Activated CD8-positive, alpha-beta memory T cell treated with anti-CD3 and anti-CD28 coated beads, Interleukin-2, amount 50 U/mL, for 48 hours (primary cell): Measurements from ENCODE around the gene PTTG1IP.

Source experiments
- DNase-seq: peaks from one replicate; pipeline ENCODE4 v3.0.0-alpha.2; 2020

Gene PTTG1IP

GRCh38 chr21:44817914-44818639, 55.4 kb downstream of the PTTG1IP start, which contains the start of gene SUMO3:
Gene SUMO3, minus strand, starts transcription at chr21:44818062. Its CDS starts 94 bp downstream, at chr21:44817968.
- DNase-seq: peak; percentile 95

GRCh38 chr21:44817506-44817880, 56.0 kb downstream of the PTTG1IP start:
- peak; percentile 97 for DNase-seq

GRCh38 chr21:44816761-44817505, 56.6 kb downstream of the PTTG1IP start:
- no peak for DNase-seq

- DNase-seq: no peak
These were observed 57.5 kb downstream of the PTTG1IP start for GRCh38 chr21:44815852-44816628.

GRCh38 chr21:44815225-44815624, 58.3 kb downstream of the PTTG1IP start:
- DNase-seq: no peak

- no peak for DNase-seq
These were observed 58.9 kb downstream of the PTTG1IP start for GRCh38 chr21:44814498-44815023.

- no peak for DNase-seq
These were observed 59.8 kb downstream of the PTTG1IP start for GRCh38 chr21:44813727-44814126.

- DNase-seq: no peak
These were observed 60.3 kb downstream of the PTTG1IP start for GRCh38 chr21:44813149-44813548.

- no peak for DNase-seq
These were observed 60.9 kb downstream of the PTTG1IP start for GRCh38 chr21:44812640-44813039.

- no peak for DNase-seq
These were observed 62.7 kb downstream of the PTTG1IP start for GRCh38 chr21:44810779-44811178.

GRCh38 chr21:44805859-44806258, 67.6 kb downstream of the PTTG1IP start:
- no peak for DNase-seq

- no peak for DNase-seq
These were observed 68.3 kb downstream of the PTTG1IP start for GRCh38 chr21:44805226-44805625.

- no peak for DNase-seq
These were observed 68.7 kb downstream of the PTTG1IP start for GRCh38 chr21:44804762-44805161.

- DNase-seq: no peak
These were observed 69.8 kb downstream of the PTTG1IP start for GRCh38 chr21:44803651-44804050.

GRCh38 chr21:44802396-44803153, 70.9 kb downstream of the PTTG1IP start:
- DNase-seq: no peak

GRCh38 chr21:44801468-44802395, 71.8 kb downstream of the PTTG1IP start, which contains the start of gene UBE2G2:
Gene UBE2G2, minus strand, starts transcription at chr21:44801820. Its CDS starts 72 bp downstream, at chr21:44801748.
- peak; percentile 96 for DNase-seq

GRCh38 chr21:44800971-44801467, 72.5 kb downstream of the PTTG1IP start:
- no peak for DNase-seq

- no peak for DNase-seq
These were observed 73.4 kb downstream of the PTTG1IP start for GRCh38 chr21:44800103-44800502.

GRCh38 chr21:44799646-44800045, 73.8 kb downstream of the PTTG1IP start:
- DNase-seq: no peak
